ENCODE data around the gene GOLGA5.

DNA sequence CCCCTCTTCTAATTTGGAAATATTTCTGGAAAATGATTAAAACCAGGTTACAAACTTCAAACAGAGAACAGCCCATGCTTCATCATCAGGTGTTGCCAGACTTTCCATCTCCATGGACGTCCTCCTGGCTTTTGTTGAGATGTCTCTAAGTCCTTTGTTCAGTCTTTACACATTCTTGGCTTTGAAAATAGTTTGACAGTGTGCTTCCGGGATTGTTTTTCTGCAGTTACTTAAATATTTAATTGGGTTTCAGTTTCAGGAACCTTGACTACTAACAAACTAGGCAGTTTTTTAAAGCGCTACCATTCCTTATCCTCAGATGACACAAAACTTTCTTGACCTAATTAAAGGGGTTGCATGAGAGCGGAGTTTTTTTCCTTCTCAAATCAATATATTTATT is 47.8 kb downstream of the GOLGA5 start:
- TF ChIP-seq, protein P1, sequence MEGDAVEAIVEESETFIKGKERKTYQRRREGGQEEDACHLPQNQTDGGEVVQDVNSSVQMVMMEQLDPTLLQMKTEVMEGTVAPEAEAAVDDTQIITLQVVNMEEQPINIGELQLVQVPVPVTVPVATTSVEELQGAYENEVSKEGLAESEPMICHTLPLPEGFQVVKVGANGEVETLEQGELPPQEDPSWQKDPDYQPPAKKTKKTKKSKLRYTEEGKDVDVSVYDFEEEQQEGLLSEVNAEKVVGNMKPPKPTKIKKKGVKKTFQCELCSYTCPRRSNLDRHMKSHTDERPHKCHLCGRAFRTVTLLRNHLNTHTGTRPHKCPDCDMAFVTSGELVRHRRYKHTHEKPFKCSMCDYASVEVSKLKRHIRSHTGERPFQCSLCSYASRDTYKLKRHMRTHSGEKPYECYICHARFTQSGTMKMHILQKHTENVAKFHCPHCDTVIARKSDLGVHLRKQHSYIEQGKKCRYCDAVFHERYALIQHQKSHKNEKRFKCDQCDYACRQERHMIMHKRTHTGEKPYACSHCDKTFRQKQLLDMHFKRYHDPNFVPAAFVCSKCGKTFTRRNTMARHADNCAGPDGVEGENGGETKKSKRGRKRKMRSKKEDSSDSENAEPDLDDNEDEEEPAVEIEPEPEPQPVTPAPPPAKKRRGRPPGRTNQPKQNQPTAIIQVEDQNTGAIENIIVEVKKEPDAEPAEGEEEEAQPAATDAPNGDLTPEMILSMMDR (IDR thresholded peaks at IDR 0.05; ENCODE audit: low read length) = no peak
- no peak for TF ChIP-seq EZH2 (IDR thresholded peaks at IDR 0.05; ENCODE audit: borderline replicate concordance, low read length)
